ENCODE results near the gene GNPTAB.

GRCh38 chr12:101748907-101749306, 81.9 kb downstream of the GNPTAB start:
- TF ChIP-seq CTCF (IDR thresholded peaks at IDR 0.05; ENCODE audit: low read depth, low read length) (no peak), EZH2phosphoT487 (IDR thresholded peaks at IDR 0.05; ENCODE audit: low read depth) (no peak)
